ENCODE results near the gene PER2. TPM values are rescaled to one million over a fixed set of nuclear protein-coding genes. Genes with fewer than 3 reads are reported as not detected.

PER2 gene
- total RNA-seq, 1 donor from 2014 or later = 11.3 TPM

DNA sequence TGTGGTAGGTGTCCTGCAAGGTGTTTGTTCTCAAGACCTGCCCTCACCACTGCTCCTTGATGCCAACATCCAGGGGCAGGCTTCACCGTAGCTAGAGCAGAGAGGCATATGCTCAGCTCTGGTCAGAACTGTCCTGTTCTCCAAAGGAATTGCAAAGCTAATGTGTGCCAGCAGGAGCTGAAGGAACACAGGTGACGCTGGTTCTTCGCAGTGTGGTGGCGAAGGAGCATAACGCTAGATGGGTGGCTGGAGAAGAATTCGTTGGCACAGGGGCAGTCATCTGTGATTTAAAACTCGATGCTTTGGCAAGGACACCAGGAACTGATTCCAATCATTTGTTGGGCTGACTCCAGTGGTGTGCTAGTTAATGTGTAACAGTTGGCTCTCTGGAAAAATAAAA, 11.4 kb upstream of the PER2 start:
- Histone ChIP-seq H3K4me3 (ENCODE audit: low read depth, low read length) (no peak overlapping the region), H3K27me3 (ENCODE audit: control insufficient read depth, insufficient read depth, low read length) (no peaks in the 10 kb centered on the region), H3K36me3 (ENCODE audit: control insufficient read depth, insufficient read depth, low read length) (no peaks in the 10 kb centered on the region)
- TF ChIP-seq, protein P1, sequence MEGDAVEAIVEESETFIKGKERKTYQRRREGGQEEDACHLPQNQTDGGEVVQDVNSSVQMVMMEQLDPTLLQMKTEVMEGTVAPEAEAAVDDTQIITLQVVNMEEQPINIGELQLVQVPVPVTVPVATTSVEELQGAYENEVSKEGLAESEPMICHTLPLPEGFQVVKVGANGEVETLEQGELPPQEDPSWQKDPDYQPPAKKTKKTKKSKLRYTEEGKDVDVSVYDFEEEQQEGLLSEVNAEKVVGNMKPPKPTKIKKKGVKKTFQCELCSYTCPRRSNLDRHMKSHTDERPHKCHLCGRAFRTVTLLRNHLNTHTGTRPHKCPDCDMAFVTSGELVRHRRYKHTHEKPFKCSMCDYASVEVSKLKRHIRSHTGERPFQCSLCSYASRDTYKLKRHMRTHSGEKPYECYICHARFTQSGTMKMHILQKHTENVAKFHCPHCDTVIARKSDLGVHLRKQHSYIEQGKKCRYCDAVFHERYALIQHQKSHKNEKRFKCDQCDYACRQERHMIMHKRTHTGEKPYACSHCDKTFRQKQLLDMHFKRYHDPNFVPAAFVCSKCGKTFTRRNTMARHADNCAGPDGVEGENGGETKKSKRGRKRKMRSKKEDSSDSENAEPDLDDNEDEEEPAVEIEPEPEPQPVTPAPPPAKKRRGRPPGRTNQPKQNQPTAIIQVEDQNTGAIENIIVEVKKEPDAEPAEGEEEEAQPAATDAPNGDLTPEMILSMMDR (IDR thresholded peaks at IDR 0.05; ENCODE audit: insufficient read depth, low read length, severe bottlenecking) = no peak
- DNase-seq (ENCODE audit: low read depth) = no peak
- FAIRE-seq = peak; percentile 28

GRCh38 chr2:238296638-238297457, 8.4 kb upstream of the PER2 start:
- Histone ChIP-seq H3K27me3 (ENCODE audit: control insufficient read depth, insufficient read depth, low read length) (no peaks in the 10 kb centered on the region), H3K4me3 (ENCODE audit: low read depth, low read length) (no peak overlapping the region), H3K36me3 (ENCODE audit: control insufficient read depth, insufficient read depth, low read length) (no peaks in the 10 kb centered on the region)
- DNase-seq (ENCODE audit: low read depth) = no peak
- peak; percentile 91 for FAIRE-seq
- TF ChIP-seq, protein P1 (IDR thresholded peaks at IDR 0.05; ENCODE audit: insufficient read depth, low read length, severe bottlenecking) = no peak

DNA sequence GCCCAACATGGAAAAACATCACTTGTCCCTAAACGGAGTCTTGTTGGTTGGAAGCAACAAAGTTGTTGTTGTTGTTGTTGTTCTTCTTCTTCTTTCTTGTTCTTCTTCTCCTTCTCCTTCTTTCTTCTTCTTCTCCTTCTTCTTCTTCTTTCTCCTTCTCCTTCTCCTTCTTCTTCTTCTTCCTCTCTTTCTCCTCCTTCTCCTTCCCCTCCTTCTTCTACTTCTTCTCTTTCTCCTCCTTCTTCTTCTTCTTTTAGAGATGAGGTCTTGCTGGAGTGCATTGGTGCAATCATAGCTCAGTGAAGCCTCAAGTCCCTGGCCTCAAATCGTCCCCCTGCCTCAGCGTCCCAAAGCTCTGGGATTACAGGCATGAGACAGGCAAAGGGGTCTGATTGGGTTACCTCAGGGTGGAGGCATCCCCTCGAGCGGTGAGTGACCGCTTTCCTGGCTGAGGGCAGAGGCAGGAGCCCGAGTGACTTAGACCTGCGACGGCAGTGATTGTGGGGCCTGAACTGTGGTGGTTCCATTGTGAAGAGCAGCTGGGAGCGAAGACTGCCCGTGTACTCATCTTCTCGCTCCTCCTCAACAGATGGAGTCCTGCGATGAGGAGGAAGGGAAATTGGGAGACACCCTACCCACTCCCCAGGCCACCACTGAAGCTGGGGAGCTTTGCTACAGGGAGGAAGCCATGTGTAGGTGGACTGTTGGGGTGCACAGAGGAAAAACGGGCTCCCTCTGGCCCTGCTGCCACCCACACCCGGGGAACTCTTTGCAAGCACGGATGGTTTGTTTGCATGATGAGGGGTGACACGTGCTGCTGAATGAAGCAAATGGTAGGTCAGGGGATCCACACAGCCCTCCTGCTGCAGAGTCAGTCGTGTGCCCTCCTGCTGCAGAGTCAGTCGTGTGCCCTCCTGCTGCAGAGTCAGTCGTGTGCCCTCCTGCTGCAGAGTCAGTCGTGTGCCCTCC, 7.0 kb upstream of the PER2 start:
- DNase-seq (ENCODE audit: low read depth) (no peak), FAIRE-seq (no peak)
- no peaks in the 10 kb centered on the region for H3K36me3 ChIP-seq (ENCODE audit: control insufficient read depth, insufficient read depth, low read length)
- no peaks in the 10 kb centered on the region for H3K27me3 ChIP-seq (ENCODE audit: control insufficient read depth, insufficient read depth, low read length)
- no peak overlapping the region for H3K4me3 ChIP-seq (ENCODE audit: low read depth, low read length)
- TF ChIP-seq, protein P1 (IDR thresholded peaks at IDR 0.05; ENCODE audit: insufficient read depth, low read length, severe bottlenecking) = no peak

GRCh38 chr2:238294393-238295143, 6.2 kb upstream of the PER2 start:
- H3K27me3 ChIP-seq (ENCODE audit: control insufficient read depth, insufficient read depth, low read length) = no peaks in the 10 kb centered on the region
- FAIRE-seq (no peak), DNase-seq (ENCODE audit: low read depth) (no peak)

DNA sequence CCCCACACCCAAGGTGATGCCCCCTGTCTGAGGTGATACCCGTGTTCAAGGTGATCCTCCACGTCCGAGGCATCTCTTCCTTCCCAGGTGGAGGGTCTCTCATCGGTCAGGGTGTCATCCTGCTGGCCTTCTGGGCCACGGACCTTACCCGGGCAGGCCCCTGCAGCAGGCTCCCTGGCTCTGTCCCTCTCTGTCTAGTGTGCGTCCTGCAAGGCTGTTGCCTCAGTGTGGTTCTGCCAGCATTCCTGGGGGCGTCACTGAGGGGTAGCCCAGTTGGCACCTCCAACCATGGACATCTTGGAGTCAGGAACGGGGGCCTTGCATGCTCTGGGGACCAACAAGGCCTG, 5.6 kb upstream of the PER2 start:
- TF ChIP-seq, protein P1 (IDR thresholded peaks at IDR 0.05; ENCODE audit: insufficient read depth, low read length, severe bottlenecking) = no peak

More at GRCh38 chr2:238294393-238295143, 6.2 kb upstream of the PER2 start:
- TF ChIP-seq, protein P1 (IDR thresholded peaks at IDR 0.05; ENCODE audit: insufficient read depth, low read length, severe bottlenecking) = no peak
- Histone ChIP-seq H3K4me3 (ENCODE audit: low read depth, low read length) (no peak overlapping the region), H3K36me3 (ENCODE audit: control insufficient read depth, insufficient read depth, low read length) (no peaks in the 10 kb centered on the region)

More for the DNA sequence above, 5.6 kb upstream of the PER2 start:
- Histone ChIP-seq H3K4me3 (ENCODE audit: low read depth, low read length) (no peak overlapping the region), H3K27me3 (ENCODE audit: control insufficient read depth, insufficient read depth, low read length) (no peaks in the 10 kb centered on the region), H3K36me3 (ENCODE audit: control insufficient read depth, insufficient read depth, low read length) (no peaks in the 10 kb centered on the region)
- peak; percentile 40 for FAIRE-seq
- DNase-seq (ENCODE audit: low read depth) = no peak

Data from bronchial epithelial cell (primary cell).